ENCODE data around the gene SEMA4C.
A peak's percentile ranks its signal among the peaks of the same experiment; 100 is the strongest.
"Not testable (repeated sequence)": the region's sequence is repeated elsewhere in the genome, so short reads cannot be mapped to it uniquely, and the experiment has no call there.

Gene SEMA4C

DNA sequence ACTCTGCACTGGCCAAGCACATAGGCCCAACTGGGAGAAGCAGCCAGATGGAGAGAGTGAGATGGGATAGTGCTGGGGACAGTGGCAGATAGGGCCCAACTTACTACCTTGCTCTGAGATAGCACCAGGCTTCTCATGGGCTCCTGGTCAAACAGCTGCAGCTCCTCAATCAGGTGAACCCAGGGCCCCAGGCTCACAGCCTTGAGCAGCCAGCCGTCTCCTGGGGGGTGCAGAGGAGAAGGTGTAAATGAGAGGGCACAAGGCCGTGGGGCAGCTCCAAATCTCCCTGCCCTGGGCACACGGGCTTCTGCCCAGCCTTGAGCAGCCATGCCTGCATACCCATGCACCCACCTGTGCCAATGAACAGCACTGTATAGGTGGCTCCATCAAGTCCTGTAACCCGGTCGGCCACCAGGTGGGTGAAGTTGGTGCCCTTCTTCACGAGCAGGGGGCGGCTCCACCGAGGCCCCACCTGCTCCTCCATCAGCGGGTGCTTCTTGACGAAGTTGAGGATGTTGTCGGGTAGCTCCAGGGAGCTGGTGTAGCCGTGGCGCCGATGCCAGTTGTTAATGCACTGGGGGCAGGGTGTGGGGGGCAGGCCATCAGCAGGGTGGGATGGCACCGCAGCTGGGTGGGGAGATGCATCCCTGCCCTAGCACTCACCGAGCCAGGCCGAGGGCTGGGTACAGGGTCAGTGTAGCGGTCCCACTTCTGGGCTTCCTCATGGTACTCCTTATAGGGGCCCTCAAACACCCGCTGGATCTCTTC, 6.1 kb downstream of the SEMA4C start:
- no peak for DNase-seq

DNA sequence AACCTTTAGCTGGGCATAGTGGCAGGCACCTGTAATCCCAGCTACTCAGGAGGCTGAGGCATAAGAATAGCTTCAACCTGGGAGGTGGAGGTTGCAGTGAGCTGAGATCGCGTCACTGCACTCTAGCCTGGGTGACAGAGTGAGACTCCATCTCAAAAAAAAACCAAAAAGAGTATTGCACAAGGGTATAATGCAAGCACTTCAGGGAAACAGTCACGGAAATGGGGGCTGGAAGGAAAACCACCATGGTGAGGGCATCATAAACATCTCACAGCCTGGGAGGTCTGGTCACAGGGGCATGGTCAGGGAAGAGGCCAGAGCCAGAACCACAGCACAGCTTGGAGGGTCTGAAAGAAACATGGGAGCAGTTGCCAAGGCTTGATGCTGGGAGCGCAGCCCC, 6.8 kb downstream of the SEMA4C start:
- not testable (repeated sequence) for DNase-seq

DNA sequence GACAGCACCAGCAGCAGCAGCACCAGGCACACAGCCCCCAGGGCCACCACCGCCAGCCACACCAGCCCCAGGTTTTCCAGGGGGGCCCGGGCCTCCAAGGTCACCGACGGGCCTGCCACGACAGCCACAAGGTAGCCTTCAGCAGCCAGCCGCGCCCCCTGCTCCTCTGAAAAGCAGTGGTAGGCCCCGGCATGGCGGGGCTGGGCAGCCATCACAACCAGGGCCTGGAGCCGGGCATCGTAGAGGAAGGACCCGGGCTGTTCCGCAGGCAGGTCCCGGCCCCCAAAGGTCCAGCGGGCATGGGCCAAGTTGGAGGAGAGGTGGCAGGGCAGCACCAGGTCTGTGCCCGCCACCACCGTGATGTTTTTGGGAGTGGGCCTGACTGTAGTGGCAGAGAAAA, 8.8 kb downstream of the SEMA4C start:
- DNase-seq: no peak

DNA sequence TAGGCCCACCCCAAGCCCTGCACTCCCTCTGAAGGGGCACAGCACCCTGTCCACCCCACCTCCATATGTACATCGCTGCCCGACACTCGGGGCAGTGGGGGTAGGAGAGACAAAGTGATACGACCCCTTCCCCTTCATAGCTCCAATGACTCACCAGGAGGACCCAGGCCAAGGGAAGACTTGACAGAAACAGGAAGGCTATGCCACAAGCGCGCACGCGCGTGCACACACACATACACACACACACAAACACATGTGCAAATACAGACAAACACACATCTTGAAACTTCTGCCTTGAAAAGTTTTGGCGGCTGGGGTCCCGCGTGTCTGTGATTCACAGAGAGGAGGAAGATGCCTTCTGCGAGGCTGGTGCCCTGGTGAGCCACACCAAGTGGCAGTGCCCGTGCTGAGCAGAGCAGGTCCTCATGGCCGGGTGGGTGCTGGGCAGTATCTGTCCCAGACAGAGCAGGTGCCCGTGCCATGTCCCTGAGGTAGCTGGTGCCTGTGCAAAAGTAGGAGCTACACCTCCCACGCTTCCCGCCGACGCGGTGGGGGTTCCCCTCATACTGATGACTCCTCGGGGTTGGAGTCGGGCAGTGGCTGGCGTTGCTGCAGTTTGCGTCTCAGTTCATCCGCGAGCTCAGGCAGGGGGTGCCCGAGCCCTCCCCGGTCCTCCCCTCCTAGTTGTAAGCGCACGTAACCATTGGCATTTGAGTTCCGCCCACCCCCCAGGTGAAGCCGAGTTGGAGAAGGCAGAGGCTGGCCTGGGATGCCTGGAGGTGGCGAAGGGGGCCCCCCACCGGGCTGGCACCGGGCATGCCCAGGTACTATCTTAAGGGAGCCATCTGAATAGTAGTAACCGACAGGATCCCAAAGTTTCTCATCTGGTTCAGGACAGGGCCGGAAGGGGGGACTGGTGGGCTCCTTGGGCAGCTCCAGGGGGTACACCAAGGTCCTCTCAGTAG, 9.5 kb downstream of the SEMA4C start:
- no peak for DNase-seq

DNA sequence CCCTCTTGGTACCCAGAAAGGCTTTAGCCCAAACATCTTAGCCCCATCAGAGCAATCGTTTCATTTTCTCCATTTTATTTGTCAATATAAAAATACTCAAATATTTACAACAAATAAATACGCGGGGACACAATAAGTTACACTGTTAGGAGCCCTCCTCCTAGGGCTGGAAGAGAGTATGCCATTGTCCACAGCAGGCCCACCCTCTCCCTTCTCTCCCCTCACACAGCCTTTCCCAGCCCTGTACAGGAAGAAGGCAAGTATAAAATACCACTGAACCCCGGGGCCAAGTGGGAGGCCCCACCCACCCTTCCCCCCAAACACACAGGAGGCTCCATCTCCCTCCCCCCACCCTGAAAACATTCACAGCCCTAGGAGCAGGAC, 10.2 kb downstream of the SEMA4C start:
- no peak for DNase-seq

DNA sequence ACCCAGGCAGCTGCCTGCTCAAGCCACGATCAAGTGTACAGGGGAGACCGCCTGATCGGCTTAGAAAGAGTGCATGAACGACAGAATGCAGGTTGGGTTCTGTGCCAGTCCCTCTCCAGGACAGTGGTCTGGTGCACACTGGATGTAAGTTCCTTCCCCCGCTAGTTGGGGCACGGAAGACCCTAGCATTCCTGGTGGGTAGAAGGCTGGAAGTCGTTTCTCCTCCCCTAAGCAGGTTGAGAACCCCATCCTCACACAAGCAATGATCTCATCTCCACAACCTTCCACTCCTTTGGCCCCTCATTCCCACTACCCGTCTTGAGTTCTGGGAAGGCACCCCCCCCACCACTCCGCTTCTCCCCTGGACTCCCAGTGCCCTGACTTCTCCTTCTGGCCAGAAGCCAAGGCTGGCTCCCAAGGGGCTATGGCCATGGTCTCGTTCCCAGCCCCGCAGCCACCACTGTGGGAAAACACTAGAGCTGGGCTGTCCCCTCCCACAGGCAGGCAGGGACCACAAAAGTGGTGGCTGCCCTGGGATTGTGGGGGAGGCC, 10.7 kb downstream of the SEMA4C start:
- no peak for DNase-seq

DNA sequence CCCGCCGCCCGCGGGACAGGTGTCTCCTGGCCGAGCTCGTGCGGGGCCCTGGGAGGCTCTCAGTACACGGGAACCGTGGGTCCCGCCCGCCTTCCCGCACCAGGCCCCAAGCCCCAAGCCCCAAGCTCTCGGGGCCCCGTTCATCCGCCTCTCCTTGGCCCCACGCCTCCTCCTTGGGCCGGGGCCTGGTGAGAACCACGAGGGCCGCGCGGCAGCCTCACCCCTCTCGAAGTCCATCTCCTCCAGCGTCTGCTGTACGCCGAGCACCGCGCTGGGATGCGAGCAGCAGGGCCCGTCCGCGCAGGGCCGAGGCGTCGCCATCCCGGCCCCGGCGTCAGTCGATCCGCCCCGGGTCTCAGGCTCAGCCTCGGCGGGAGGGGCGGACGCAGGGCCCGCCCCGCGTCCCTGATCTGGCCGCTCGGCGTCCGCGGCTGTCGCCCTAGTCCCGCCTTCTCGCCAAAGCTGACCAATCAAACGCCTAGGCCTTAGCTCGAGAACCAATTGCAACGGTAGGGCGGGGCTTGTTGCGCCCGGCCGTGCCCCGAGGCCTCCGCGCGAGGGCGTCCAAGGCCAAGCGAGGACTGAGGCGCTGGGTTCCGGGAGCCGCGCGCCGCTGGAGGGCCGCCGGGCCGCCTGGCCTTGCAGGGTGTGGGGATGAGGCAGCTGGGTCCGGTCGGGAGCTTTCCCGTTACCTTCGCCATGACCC, 12.1 kb downstream of the SEMA4C start, which contains the start of gene ANKRD39:
TSS of gene ANKRD39 (minus strand) at position 350 of the 706 bp plus-strand sequence. CDS start at position 321, 29 bp downstream.
- peak; percentile 98 for DNase-seq

DNA sequence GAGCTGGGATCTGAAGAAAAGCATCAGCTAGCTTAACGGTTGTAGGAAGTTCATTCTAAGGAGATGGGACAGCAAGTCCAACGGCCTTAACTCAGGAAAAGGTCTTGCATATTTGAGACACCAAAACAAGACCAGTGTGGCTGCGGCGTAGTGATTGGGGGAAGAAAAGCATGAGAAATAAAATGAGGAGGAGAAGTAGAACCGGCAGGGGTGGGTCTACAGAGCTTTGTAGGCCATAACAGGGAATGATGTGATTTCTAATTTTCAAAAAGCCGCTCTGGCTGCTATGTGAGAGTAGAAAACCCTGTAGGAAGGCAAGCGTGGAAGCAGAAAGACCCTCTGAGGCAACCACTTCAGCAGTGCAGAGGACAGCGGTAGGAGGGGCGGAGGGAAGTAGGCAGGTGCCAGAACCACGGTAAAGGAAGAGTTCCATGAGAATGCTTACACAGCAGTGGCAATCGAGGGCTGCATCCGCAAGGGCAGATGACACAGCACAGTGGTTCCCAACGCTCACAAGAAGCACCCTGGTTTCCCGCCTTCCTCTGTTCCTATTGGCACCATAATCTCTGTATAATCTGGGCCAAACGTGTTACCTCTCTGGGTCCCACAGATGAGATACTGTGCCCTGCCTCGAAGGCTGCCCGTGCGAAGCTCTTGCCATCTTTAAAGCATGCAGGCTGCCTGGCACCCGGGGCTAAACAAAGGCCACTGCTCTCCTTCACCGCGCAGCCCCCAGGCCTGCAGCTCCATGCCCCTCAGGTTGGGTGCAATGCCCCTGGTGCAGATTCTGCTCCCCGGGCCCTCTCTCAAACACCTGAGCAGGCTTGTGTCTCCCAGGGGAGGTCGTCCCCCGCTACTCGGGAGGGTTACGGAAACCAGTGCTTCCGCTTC, 12.9 kb downstream of the SEMA4C start:
- DNase-seq: no peak

DNA sequence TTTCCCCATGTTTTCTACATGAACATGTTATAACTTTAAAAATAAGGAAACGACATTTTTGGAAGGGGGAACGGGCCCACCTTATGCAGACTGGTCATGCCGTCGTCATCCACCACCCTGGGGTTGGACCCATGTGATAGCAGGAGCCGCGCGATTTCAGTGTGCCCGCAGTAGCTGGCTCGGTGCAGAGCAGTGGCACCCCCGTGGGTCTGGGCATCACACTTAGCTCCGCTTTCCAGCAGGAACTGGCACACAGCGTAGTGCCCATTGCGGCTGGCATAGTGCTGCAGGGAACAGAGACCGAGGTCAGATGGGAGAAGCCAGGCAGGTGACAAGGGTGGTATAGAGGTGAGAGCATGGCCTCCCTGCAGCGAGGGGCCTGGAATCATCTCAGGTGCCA, 16.6 kb downstream of the SEMA4C start:
- DNase-seq: no peak

DNA sequence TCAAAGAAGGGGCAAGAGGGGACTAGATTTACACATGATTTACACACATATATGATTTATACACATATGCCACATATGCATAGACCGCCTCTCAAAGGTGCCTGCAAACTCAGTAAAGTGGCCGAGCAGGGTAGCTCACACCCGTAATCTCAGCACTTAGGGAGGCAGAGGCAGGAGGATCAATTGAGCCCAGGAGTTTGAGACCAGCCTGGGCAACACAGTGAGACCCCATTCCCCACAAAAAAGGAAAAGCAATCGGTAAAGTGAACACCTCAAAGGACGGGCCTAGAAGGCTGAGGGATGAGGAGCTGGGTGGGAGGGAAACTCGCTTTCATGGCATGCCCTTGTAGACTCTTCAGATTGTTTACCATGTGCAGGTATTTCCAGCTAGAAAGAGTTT, 17.2 kb downstream of the SEMA4C start:
- DNase-seq: no peak

DNA sequence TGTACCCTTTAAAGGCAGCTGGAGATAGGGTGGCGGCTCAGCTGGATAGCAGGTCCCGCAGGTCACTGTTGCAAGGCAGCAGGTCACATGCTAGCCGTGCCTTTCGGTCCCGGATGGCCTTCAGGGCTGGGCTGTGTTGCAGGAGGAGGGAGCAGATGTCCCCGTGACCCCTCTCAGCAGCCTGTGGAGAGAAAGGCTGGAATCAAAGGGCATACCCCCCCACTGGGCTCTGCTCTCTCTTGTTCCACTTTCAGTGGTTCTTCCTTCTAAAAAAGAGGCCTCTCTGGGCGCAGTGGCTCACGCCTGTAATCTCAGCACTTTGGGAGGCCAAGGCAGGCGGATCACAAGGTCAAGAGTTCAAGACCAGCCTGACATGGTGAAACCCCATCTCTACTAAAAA, 21.6 kb downstream of the SEMA4C start:
- no peak for DNase-seq

DNA sequence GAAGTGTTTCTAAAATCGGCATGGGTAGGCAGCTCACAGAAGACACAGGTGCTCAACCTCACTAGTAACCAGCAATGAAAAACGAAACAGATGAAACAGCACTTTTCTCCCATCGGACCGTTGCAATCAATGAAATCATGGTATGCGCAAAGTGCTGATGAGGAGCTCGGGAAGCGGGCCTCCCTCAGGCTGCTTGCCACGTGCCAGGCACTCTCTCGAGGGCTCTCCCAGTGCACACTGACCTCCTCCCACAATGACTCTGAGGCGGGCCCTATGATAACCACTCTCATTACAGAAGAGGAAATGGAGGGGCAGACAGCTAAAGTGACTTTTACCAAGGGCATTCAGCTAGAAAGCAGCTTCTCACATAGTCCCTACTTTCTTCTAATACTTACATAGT, 22.3 kb downstream of the SEMA4C start:
- no peak for DNase-seq

DNA sequence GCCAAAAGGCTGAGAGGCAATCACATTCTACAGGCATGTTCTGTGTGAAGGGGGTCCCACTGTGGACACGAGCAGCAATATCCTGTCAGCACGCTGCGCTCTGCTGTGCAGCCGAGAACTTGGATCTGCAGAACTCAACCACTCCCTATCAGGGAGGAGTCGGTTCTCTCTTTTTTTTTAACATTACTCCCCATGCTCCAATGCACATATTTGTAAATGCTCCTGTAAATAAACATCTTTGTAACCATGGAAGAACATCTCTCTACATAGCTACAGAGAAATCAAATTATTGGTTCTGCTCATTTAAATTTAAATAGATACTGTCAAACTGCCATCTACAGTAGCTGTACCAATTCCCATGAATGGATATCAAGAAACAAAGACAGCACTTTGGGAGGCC, 23.1 kb downstream of the SEMA4C start:
- no peak for DNase-seq

DNA sequence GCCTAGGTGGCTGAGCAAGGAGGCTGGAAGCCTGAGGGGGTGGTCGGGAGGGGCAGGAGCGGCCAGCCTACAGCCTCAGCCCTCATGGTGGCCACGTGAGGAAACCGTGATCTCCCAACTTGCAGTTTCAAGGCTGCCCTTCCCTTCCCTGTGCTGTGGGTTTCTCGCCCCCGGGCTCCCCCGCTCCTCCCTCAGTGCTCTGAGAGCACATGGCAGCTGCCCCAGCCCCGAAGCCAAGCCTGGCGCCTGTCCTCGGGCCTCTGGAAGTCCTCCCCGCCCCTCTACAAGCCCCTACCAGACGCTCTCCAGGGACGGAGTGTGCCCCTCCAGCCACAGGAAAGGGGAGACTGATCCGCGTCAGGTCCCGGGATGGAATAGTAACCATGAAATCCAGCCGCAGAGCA, 25.5 kb downstream of the SEMA4C start:
- no peak for DNase-seq

DNA sequence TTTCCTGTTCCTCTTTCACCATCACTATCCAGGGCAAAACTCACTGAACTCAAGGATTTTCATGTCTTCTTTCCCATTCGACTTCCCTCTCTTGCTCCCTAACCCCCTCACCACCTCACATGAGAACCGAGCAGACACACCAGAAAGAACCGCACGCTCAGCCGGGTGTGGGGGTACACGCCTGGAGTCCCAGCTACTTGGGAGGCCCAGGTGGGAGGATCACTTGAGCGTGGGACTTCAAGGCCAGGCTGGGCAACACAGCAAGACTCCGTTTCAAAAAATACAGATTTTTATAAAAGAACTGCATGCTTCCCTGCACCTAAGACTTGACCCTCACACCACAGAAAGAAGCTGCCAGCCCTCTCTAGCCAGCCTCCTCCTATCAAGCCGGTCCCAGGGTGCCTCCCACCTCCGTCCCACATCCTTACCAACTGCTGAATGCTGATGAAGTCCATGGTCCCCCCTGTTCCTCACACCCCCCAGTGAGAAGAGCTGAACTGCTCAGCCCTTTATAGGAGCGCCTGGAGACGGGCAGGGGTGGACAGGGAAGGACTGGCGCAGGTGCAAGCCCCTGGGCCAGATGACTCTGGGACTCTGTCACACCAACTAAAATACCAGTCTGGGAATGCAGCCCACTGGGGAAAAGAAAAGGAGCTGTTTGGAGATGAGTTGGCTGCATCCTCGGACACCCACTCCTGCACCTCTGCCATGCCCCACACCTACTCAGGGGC, 26.2 kb downstream of the SEMA4C start, which contains the start of gene ANKRD23:
TSS of gene ANKRD23 (minus strand) at position 484 of the 731 bp plus-strand sequence. CDS start at position 455, 29 bp downstream.
- no peak for DNase-seq

DNA sequence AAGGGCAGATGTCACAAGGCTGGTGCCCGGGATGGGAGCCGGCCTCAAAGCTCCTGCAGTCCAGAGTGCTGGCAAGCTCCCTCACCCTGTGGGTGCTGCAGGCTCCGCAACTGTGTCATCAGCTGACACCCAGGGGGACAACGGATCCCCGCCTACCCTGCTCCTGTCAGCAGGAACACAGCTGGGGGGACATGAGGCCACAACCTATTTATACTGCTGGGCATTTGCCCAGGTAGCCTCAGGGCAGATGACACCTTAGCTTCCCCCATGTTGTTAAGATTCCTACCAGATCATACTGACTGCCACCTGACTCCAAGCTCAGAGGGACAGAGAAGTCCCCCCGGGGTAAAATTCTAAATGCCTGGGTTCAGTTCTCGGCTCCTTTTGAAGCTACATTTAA, 27.3 kb downstream of the SEMA4C start:
- no peak for DNase-seq

DNA sequence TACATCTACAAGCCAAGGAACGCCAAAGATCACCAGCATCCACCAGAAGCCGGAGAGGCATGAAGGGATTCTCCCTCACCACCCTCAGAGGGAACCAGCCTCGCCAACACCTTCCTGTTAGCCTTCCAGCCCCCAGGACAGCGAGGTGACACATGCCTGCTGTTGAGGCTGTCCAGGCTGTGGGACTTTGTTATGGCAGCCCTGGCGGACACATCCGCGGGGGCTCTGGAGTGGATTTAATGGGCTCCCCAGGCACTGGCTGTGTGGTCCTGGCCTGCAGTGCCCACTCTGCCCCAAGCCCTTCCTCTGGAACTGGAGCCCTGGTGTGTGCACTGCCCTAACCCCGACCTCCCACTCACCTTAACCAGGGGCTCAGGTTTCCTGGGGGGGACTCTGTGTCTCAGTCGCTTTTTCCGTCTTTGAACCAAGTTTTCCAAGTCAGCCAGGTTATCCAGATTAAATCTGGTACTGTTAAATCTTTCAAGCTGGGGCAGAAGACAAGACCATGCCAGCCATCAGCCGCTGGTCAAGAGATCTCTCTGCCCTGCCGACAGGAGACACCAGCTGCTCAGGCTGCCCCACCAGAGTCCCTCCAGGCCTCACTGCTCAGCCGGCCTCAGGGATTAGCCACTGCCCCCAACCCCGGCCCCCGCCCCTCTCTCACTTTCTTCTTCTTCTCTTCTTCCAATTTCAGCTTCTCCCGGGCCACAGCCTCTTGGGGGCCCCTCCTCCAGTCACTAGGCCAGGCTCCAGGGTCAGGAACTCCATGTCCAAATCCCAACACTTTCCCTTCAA, 28.0 kb downstream of the SEMA4C start:
- no peak for DNase-seq

DNA sequence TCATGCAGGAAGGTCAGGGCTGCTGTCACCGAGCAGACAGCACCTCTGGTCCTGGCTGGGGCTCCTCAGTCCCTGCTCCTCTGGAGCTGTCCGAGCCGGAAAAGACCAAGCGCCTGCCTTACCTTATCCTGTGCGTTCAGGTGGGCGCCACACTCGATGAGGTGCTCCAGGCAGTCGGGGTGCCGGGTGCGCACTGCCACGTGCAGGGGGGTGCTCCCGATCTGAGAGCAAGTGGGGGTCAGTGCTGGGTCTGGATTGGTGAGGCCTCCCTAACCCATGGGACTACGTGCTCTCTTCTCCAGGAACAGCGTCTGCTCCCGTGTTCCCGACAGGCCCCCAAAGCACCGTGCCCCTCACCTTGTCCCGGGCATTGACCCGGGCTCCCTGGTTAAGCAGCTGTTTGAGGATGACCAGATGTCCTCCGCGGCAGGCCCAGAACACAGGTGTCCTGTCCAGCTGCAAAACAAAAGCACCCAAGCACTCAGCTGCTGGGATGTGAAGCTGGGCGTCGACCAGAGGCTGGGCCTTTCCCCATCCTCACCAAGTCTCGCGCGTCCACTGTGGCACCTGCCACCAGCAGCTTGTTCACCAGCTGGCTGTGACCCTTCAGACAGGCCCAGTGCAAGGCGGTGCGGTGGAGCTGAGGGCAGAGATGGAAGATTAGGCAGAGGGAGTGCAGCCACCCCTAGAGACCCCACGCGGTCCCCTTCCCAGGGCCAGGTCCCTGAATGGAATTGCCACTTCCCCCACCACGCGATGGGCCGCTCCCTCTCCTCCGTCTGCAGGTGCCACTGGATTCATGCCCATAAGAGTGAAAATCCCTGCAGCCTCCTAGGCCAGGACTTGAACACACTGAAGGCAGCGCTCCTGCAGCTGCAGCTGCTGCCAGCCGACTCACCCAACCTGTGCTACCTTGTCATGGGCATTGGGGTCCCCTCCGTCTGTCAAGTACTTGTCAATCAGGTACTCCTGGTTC, 29.7 kb downstream of the SEMA4C start:
- no peak for DNase-seq

DNA sequence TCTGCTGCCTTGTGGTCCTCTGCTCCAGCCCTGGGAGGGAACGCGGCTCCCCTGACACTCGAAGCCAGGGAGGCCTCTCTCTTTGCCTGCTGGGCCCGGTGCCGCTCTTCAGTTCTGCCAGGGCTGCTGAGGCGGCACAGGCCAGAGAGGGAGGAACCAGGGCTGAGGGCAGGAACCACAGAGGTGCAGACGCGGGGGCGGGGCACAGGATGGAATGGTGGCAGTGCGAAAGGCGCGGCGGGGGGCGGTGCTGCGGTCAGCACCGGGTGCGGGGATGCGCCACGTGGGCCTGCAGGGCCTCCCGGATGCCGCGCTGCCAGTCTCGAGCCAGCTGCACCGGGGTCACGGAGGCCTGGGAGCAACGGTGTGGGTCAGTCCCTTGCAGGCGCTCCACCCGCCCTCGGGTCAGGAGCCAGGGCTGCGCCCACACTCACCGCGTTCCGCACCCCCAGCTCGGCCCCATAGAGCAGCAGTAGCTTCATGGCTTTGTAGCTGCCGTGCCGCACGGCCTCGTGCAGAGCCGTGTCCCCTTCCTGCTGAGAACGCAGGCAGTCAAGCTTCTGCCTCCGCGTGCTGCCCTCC, 30.5 kb downstream of the SEMA4C start:
- DNase-seq: no peak
